GM23338 (cell line): ENCODE results near the gene MYRF. TPM values are rescaled to one million over a fixed set of nuclear protein-coding genes. Genes with fewer than 3 reads are reported as not detected.
A peak's percentile ranks its signal among the peaks of the same experiment; 100 is the strongest.

Experiments
- ATAC-seq: fragments of 200-7000 bp; cut with Tn5 transposase; 3 replicates; pipeline ENCODE4 v1.9.1; 2020
- DNase-seq: peaks from one replicate; pipeline ENCODE4 v3.0.0-alpha.2; 2015; ENCODE audit warnings: low spot score
- H2AFZ ChIP-seq: fragments of 200-600 bp; sonication (generic); 2 replicates; pipeline ENCODE4 v1.8.0; 2016; ENCODE audit warnings: antibody characterized with exemption, mild to moderate bottlenecking, moderate library complexity
- H3F3A ChIP-seq: fragments of 200-600 bp; sonication (generic); replicated peaks from 2 replicates; pipeline ENCODE4 v1.8.0; 2017; ENCODE audit warnings: antibody characterized with exemption, mixed run types, low read depth
- H3K27ac ChIP-seq: fragments of 200-600 bp; sonication (generic); 2 replicates; pipeline ENCODE4 v1.6.1; 2016; ENCODE audit warnings: low read depth
- H3K27me3 ChIP-seq: fragments of 200-600 bp; sonication (generic); 2 replicates; pipeline ENCODE4 v1.8.0; 2016; ENCODE audit warnings: mild to moderate bottlenecking, mixed run types, moderate library complexity; ENCODE audit not compliant: insufficient read depth
- H3K36me3 ChIP-seq: fragments of 200-600 bp; sonication (generic); 2 replicates; pipeline ENCODE4 v1.8.0; 2016; ENCODE audit warnings: mild to moderate bottlenecking; ENCODE audit not compliant: insufficient read depth
- H3K4me1 ChIP-seq: fragments of 200-600 bp; sonication (generic); 2 replicates; pipeline ENCODE4 v1.8.0; 2016; ENCODE audit warnings: mild to moderate bottlenecking, moderate library complexity; ENCODE audit not compliant: insufficient read depth
- H3K4me2 ChIP-seq: fragments of 200-600 bp; sonication (generic); 2 replicates; pipeline ENCODE4 v1.7.1; 2017; ENCODE audit warnings: mixed run types
- H3K4me3 ChIP-seq: fragments of 200-600 bp; sonication (generic); 2 replicates; pipeline ENCODE4 v1.6.1; 2016; ENCODE audit warnings: mixed run types
- H3K79me2 ChIP-seq: fragments of 200-600 bp; sonication (generic); replicated peaks from 2 replicates; pipeline ENCODE4 v1.8.0; 2017; ENCODE audit warnings: mild to moderate bottlenecking; ENCODE audit not compliant: insufficient read depth
- H3K9me2 ChIP-seq: fragments of 200-600 bp; sonication (generic); 2 replicates; pipeline ENCODE4 v1.8.0; 2017; ENCODE audit not compliant: insufficient read depth
- H4K20me1 ChIP-seq: fragments of 200-600 bp; sonication (generic); replicated peaks from 2 replicates; pipeline ENCODE4 v1.8.0; 2017; ENCODE audit warnings: mild to moderate bottlenecking; ENCODE audit not compliant: insufficient read depth
- H3K27ac Mint-ChIP-seq: 2 replicates; pipeline ENCODE4 v1.8.0; 2020; ENCODE audit warnings: inconsistent platforms, mild to moderate bottlenecking, moderate library complexity, mixed read lengths
- H3K27me3 Mint-ChIP-seq: 3 replicates; pipeline ENCODE4 v1.8.0; 2022; ENCODE audit warnings: low read depth, mild to moderate bottlenecking, moderate library complexity, mixed read lengths, inconsistent platforms; ENCODE audit not compliant: insufficient read depth, poor library complexity
- H3K36me3 Mint-ChIP-seq: 3 replicates; pipeline ENCODE4 v1.8.0; 2021; ENCODE audit warnings: low read depth, mild to moderate bottlenecking, inconsistent platforms, moderate library complexity, mixed read lengths
- H3K4me1 Mint-ChIP-seq: 3 replicates; pipeline ENCODE4 v1.8.0; 2020; ENCODE audit warnings: mild to moderate bottlenecking, inconsistent platforms, mixed read lengths
- H3K4me3 Mint-ChIP-seq: 3 replicates; pipeline ENCODE4 v1.8.0; 2021; ENCODE audit warnings: moderate library complexity, mild to moderate bottlenecking, inconsistent platforms, mixed read lengths
- H3K9me3 Mint-ChIP-seq: 3 replicates; pipeline ENCODE4 v1.8.0; 2020; ENCODE audit warnings: moderate library complexity, mild to moderate bottlenecking, inconsistent platforms, mixed read lengths
- ETS1 ChIP-seq: IDR thresholded peaks from 2 replicates; pipeline ENCODE4 v1.6.1; 2016; ENCODE audit warnings: antibody characterized with exemption
- EZH2 ChIP-seq: fragments of 200-600 bp; sonication (generic); IDR thresholded peaks from one replicate; pipeline ENCODE4 v1.8.0; 2017; ENCODE audit warnings: antibody characterized with exemption, mild to moderate bottlenecking, low read depth; ENCODE audit not compliant: unreplicated experiment
- JUNB ChIP-seq: IDR thresholded peaks from one replicate; pipeline ENCODE4 v1.6.1; 2016; ENCODE audit warnings: antibody characterized with exemption; ENCODE audit not compliant: unreplicated experiment
- NANOG ChIP-seq: IDR thresholded peaks from 2 replicates; pipeline ENCODE4 v1.6.1; 2016; ENCODE audit warnings: antibody characterized with exemption, borderline replicate concordance
- POLR2AphosphoS5 ChIP-seq: IDR thresholded peaks from 2 replicates; pipeline ENCODE4 v1.6.1; 2016; ENCODE audit warnings: antibody characterized with exemption, low read depth
- REST ChIP-seq: IDR thresholded peaks from one replicate; pipeline ENCODE4 v1.6.1; 2018; ENCODE audit warnings: antibody characterized with exemption; ENCODE audit not compliant: unreplicated experiment
- STAT1 ChIP-seq: IDR thresholded peaks from one replicate; pipeline ENCODE4 v1.6.1; 2016; ENCODE audit warnings: antibody characterized with exemption; ENCODE audit not compliant: unreplicated experiment
- ZNF114 ChIP-seq: fragments of 250-450 bp; sonication (Bioruptor Pico); IDR thresholded peaks from 2 replicates; pipeline ENCODE4 v1.5.0; 2020; ENCODE audit warnings: mild to moderate bottlenecking, moderate library complexity
- ZNF331 ChIP-seq: fragments of 250-450 bp; sonication (Bioruptor Pico); IDR thresholded peaks from 2 replicates; pipeline ENCODE4 v1.5.0; 2020; ENCODE audit warnings: low read depth, mild to moderate bottlenecking, moderate library complexity
- polyA plus RNA-seq: library from polyadenylated mRNA; unstranded; fragments of >200 nt; fragmentation: Nextera tagmentation; extraction: Ambion mirVana; gene quantifications from 2 replicates; pipeline ENCODE4 v1.2.1, GENCODE V29; 2016
- total RNA-seq: library from RNA; depleted of rRNA; stranded (reverse); fragments of >200 nt; shearing (Covaris generic); gene quantifications from 2 replicates; pipeline ENCODE4 v1.2.3, GENCODE V29; 2014
- TF ChIP-seq, protein P1 (sequence below), 2 experiments: fragments of 200-600 bp in 1 of 2; sonication (generic) in 1 of 2; conservative IDR thresholded peaks; 2 replicates each; pipeline versions ENCODE4 v1.5.1 to v1.6.1; 2016 to 2017; ENCODE audit warnings: antibody characterized with exemption in 2 of 2, low read depth in 2 of 2, mild to moderate bottlenecking in 2 of 2, moderate library complexity in 1 of 2
- TF ChIP-seq, protein P2 (sequence below): fragments of 250-450 bp; sonication (Bioruptor Pico); IDR thresholded peaks from 2 replicates; pipeline ENCODE4 v1.5.0; 2020; ENCODE audit warnings: mild to moderate bottlenecking, moderate library complexity

MYRF gene
- total and polyA plus RNA-seq, 2 experiments from 2014 or later = 1.9 to 5.5 TPM

DNA sequence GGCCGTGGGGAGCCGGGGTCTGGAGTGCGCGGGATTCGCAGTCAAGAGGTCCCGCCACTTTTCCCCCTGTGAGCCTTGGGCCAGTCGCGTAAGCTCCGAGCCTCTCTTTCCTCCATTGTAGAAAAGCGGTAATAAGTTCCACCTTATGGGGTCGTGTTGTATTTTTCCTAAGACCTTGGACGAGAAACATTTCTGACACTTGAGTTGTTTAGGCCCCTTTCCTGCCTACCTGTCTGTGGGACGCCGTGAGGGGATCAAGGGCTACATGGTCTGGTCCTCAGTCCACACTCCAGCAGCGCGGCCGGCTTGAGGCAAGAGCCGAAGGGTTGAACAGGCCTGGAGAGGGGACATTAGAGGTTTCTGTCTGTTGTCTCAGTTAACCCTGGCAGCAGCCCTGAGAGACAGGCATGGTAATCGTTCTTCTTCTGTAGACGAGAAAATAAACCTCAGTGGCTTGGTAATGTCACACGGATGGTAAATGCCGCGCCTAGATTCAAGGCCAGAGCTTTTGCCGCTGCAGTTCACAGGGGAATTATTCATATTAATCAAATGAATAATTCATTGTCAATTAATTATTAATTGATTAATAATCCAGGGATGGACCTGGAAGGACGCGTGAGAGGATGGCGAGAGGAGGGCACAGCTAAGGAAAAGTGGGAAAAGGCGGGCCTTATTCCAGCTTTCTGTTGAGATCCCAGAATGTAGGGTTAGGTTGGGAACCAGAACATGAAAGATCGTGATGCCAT is 40.8 kb downstream of the MYRF start (continued):
- TF ChIP-seq, protein P1, sequence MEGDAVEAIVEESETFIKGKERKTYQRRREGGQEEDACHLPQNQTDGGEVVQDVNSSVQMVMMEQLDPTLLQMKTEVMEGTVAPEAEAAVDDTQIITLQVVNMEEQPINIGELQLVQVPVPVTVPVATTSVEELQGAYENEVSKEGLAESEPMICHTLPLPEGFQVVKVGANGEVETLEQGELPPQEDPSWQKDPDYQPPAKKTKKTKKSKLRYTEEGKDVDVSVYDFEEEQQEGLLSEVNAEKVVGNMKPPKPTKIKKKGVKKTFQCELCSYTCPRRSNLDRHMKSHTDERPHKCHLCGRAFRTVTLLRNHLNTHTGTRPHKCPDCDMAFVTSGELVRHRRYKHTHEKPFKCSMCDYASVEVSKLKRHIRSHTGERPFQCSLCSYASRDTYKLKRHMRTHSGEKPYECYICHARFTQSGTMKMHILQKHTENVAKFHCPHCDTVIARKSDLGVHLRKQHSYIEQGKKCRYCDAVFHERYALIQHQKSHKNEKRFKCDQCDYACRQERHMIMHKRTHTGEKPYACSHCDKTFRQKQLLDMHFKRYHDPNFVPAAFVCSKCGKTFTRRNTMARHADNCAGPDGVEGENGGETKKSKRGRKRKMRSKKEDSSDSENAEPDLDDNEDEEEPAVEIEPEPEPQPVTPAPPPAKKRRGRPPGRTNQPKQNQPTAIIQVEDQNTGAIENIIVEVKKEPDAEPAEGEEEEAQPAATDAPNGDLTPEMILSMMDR (conservative IDR thresholded peaks at IDR 0.05; ENCODE audit: low read depth in 2 of 2) = no peak
- TF ChIP-seq ZNF331 (CRISPR knock-in tag) (no peak), ETS1 (no peak), POLR2AphosphoS5 (no peak; the same call in 1 of the 2 replicates), REST (no peak), ZNF114 (CRISPR knock-in tag) (no peak), STAT1 (no peak), NANOG (no peak), EZH2 (no peak)

- Histone ChIP-seq H2AFZ (no peak overlapping the region), H3K9me2 (no peaks in the 10 kb centered on the region), H3K4me1 (0 out of 2 replicates have a peak, but pooled peaks cover 5% of the 10 kb centered on the region), H3K79me2 (peaks cover 54% of the 10 kb centered on the region), H3K27ac (peak overlapping the region; percentile 92; the same call in 1 of the 2 replicates), H3K27me3 (no peaks in the 10 kb centered on the region), H3K4me3 (peak overlapping the region; percentile 82), H3F3A (peaks cover 24% of the 10 kb centered on the region; the same call in 1 of the 2 replicates), H3K4me2 (peak overlapping the region; percentile 87), H3K36me3 (peaks cover 3% of the 10 kb centered on the region; the same call in 1 of the 2 replicates), H4K20me1 (peaks cover 4% of the 10 kb centered on the region; the same call in 1 of the 2 replicates)
- no peak for ATAC-seq
- H3K9me3 Mint-ChIP-seq = no peaks in the 10 kb centered on the region
- peak overlapping the region; percentile 100 for H3K27ac Mint-ChIP-seq
- peaks cover 17% of the 10 kb centered on the region for H3K4me1 Mint-ChIP-seq
- peaks cover 9% of the 10 kb centered on the region for H3K27me3 Mint-ChIP-seq
- peak overlapping the region; percentile 91 for H3K4me3 Mint-ChIP-seq
- H3K36me3 Mint-ChIP-seq = peaks cover 68% of the 10 kb centered on the region
- no peak for DNase-seq
- TF ChIP-seq JUNB (no peak), ZNF331 (CRISPR knock-in tag) (no peak), EZH2 (no peak), ZNF114 (CRISPR knock-in tag) (no peak), NANOG (no peak), POLR2AphosphoS5 (no peak)
- TF ChIP-seq, protein P2, sequence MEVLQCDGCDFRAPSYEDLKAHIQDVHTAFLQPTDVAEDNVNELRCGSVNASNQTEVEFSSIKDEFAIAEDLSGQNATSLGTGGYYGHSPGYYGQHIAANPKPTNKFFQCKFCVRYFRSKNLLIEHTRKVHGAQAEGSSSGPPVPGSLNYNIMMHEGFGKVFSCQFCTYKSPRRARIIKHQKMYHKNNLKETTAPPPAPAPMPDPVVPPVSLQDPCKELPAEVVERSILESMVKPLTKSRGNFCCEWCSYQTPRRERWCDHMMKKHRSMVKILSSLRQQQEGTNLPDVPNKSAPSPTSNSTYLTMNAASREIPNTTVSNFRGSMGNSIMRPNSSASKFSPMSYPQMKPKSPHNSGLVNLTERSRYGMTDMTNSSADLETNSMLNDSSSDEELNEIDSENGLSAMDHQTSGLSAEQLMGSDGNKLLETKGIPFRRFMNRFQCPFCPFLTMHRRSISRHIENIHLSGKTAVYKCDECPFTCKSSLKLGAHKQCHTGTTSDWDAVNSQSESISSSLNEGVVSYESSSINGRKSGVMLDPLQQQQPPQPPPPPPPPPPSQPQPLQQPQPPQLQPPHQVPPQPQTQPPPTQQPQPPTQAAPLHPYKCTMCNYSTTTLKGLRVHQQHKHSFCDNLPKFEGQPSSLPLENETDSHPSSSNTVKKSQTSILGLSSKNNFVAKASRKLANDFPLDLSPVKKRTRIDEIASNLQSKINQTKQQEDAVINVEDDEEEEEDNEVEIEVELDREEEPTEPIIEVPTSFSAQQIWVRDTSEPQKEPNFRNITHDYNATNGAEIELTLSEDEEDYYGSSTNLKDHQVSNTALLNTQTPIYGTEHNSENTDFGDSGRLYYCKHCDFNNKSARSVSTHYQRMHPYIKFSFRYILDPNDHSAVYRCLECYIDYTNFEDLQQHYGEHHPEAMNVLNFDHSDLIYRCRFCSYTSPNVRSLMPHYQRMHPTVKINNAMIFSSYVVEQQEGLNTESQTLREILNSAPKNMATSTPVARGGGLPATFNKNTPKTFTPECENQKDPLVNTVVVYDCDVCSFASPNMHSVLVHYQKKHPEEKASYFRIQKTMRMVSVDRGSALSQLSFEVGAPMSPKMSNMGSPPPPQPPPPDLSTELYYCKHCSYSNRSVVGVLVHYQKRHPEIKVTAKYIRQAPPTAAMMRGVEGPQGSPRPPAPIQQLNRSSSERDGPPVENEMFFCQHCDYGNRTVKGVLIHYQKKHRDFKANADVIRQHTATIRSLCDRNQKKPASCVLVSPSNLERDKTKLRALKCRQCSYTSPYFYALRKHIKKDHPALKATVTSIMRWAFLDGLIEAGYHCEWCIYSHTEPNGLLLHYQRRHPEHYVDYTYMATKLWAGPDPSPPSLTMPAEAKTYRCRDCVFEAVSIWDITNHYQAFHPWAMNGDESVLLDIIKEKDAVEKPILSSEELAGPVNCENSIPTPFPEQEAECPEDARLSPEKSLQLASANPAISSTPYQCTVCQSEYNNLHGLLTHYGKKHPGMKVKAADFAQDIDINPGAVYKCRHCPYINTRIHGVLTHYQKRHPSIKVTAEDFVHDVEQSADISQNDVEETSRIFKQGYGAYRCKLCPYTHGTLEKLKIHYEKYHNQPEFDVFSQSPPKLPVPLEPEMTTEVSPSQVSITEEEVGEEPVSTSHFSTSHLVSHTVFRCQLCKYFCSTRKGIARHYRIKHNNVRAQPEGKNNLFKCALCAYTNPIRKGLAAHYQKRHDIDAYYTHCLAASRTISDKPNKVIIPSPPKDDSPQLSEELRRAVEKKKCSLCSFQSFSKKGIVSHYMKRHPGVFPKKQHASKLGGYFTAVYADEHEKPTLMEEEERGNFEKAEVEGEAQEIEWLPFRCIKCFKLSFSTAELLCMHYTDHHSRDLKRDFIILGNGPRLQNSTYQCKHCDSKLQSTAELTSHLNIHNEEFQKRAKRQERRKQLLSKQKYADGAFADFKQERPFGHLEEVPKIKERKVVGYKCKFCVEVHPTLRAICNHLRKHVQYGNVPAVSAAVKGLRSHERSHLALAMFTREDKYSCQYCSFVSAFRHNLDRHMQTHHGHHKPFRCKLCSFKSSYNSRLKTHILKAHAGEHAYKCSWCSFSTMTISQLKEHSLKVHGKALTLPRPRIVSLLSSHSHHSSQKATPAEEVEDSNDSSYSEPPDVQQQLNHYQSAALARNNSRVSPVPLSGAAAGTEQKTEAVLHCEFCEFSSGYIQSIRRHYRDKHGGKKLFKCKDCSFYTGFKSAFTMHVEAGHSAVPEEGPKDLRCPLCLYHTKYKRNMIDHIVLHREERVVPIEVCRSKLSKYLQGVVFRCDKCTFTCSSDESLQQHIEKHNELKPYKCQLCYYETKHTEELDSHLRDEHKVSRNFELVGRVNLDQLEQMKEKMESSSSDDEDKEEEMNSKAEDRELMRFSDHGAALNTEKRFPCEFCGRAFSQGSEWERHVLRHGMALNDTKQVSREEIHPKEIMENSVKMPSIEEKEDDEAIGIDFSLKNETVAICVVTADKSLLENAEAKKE (CRISPR knock-in tag) = no peak
Observed at GRCh38 chr11:61793829-61794204, 41.4 kb downstream of the MYRF start.
